ENCODE measurements around the gene LUZP2.

DNA sequence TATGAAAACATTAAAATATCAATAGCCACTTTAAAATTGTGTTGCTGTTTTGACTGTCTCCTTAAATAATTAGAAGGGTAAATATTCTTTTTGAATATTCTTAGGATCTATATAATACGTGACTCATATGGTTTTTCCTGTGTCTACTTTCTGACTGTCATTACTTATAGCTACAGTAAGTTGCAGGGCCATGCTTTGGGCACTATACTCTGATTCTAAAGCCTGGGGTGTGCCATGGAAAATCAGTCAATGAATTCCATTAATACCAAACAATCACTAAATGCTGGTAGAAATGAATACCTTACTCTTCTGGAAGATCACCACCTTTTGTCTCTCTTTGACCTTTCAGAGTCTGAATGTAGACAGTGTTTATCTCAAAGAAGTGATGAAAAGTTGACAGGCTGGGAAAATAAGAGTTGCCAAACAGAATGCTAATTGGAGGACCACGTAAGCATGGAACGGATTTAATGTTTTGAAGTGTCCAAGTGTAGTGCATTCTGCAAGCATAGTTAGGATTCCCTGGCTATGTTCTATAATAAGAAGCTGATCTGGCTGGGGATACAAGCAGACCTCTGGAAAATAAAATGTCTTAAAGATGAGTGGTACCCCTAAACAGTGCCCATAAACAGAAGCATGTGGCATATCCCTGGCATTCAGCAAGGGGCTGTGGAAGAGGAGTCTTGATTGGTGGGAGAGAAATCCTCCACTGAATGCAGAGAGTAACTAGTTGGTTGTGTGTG, 16.8 kb downstream of the LUZP2 start:
- TF ChIP-seq, protein P1, sequence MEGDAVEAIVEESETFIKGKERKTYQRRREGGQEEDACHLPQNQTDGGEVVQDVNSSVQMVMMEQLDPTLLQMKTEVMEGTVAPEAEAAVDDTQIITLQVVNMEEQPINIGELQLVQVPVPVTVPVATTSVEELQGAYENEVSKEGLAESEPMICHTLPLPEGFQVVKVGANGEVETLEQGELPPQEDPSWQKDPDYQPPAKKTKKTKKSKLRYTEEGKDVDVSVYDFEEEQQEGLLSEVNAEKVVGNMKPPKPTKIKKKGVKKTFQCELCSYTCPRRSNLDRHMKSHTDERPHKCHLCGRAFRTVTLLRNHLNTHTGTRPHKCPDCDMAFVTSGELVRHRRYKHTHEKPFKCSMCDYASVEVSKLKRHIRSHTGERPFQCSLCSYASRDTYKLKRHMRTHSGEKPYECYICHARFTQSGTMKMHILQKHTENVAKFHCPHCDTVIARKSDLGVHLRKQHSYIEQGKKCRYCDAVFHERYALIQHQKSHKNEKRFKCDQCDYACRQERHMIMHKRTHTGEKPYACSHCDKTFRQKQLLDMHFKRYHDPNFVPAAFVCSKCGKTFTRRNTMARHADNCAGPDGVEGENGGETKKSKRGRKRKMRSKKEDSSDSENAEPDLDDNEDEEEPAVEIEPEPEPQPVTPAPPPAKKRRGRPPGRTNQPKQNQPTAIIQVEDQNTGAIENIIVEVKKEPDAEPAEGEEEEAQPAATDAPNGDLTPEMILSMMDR (IDR thresholded peaks at IDR 0.05), result no peak
- TF ChIP-seq POLR2A (IDR thresholded peaks at IDR 0.05) (no peak), POLR2AphosphoS5 (IDR thresholded peaks at IDR 0.05) (no peak)

Measured in gastroesophageal sphincter (tissue), 3 donors.